Immature natural killer cell (primary cell): ENCODE results near the gene JAK1. TPM values are rescaled to one million over a fixed set of nuclear protein-coding genes. Genes with fewer than 3 reads are reported as not detected.

Experiments used
- DNase-seq, 3 donors: peaks; one replicate each; pipeline ENCODE4 v3.0.0; 2022; ENCODE audit warnings: mixed read lengths in 1 of 3
- H3K27ac Mint-ChIP-seq, 6 donors: one replicate each; pipeline ENCODE4 v1.8.0; 2020; ENCODE audit warnings: mixed read lengths in 6 of 6, mild to moderate bottlenecking in 5 of 6, inconsistent platforms in 4 of 6, moderate library complexity in 3 of 6
- H3K27me3 Mint-ChIP-seq, 3 donors: one replicate each; pipeline ENCODE4 v1.8.0; 2020 to 2021; ENCODE audit warnings: low read depth in 3 of 3, mild to moderate bottlenecking in 3 of 3, mixed read lengths in 3 of 3, moderate library complexity in 3 of 3, inconsistent platforms in 1 of 3
- H3K36me3 Mint-ChIP-seq, 3 donors: one replicate each; pipeline ENCODE4 v1.8.0; 2020; ENCODE audit warnings: mixed read lengths in 3 of 3, inconsistent platforms in 2 of 3, mild to moderate bottlenecking in 2 of 3
- H3K4me1 Mint-ChIP-seq, 2 donors: one replicate each; pipeline ENCODE4 v1.8.0; 2020; ENCODE audit warnings: inconsistent platforms in 2 of 2, mild to moderate bottlenecking in 2 of 2, mixed read lengths in 2 of 2, moderate library complexity in 1 of 2
- H3K4me3 Mint-ChIP-seq, 5 donors: one replicate each; pipeline ENCODE4 v1.8.0; 2020; ENCODE audit warnings: mild to moderate bottlenecking in 5 of 5, mixed read lengths in 5 of 5, inconsistent platforms in 3 of 5, moderate library complexity in 3 of 5
- H3K9me3 Mint-ChIP-seq, 6 donors: one replicate each; pipeline ENCODE4 v1.8.0; 2020; ENCODE audit warnings: mild to moderate bottlenecking in 6 of 6, mixed read lengths in 6 of 6, inconsistent platforms in 4 of 6, moderate library complexity in 3 of 6
- polyA plus RNA-seq, 3 donors: library from polyadenylated mRNA; unstranded; fragments of 300-500 nt; fragmentation: Illumina TruSeq; gene quantifications; one replicate each; pipeline ENCODE4 v1.2.3, GENCODE V29; 2021

Gene JAK1
- polyA plus RNA-seq, 3 donors from 2014 or later, result 265 to 734 (median 416) TPM

DNA sequence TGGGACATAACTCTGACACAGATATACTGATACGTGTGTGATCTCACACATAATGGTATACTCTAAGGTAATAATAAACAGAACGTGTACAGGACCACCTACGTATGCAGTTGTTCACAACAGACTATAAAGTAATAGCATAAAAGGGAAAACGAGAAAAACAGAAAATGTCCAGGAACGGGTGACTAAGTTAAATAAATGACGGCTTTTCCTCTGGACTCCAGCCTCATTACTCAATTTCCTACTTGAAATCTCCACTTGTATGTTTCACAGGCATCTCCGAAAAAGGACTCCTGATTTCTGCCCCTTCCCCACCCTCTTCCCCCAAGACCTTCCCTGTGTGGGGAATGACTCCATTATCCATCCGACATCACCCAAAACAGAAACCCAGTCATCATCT is 95.1 kb downstream of the JAK1 start:
- peak overlapping the region; percentile 48 to 89 (median 71) for H3K27ac Mint-ChIP-seq
- H3K9me3 Mint-ChIP-seq, result no peaks in the 10 kb centered on the region
- peaks cover 4 to 25% (median 20%) of the 10 kb centered on the region in 3 donors for H3K27me3 Mint-ChIP-seq
- peaks cover 90 to 100% of the 10 kb centered on the region in 2 donors for H3K4me1 Mint-ChIP-seq
- DNase-seq, result no peak
- peaks cover 63 to 87% (median 67%) of the 10 kb centered on the region in 3 donors for H3K36me3 Mint-ChIP-seq
- no peak overlapping the region for H3K4me3 Mint-ChIP-seq

DNA sequence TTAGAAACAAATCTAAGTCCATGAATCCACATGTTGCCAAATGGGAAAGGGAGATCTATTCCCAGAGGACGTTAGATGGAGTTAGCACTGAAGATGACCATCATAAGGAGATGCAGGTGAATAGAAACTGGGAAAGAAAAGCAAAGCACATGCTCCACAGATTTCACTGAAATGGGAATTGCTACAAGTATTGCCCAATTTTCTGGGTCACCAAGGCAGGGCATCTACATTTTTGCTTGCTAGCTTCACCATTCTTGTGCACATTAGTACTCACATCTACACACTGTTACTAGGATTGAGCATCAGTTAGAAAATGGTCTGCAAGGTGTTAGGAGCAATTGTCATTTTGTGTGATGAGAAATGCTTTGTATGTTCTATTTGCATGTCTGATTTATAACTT is 99.1 kb downstream of the JAK1 start:
- no peak overlapping the region for H3K4me3 Mint-ChIP-seq
- peak overlapping the region; percentile 22 to 86 (median 78) for H3K27ac Mint-ChIP-seq
- H3K4me1 Mint-ChIP-seq, result peaks cover 89 to 100% of the 10 kb centered on the region in 2 donors
- H3K36me3 Mint-ChIP-seq, result peaks cover 57 to 84% (median 65%) of the 10 kb centered on the region in 3 donors
- DNase-seq, result no peak
- H3K9me3 Mint-ChIP-seq, result no peaks in the 10 kb centered on the region
- peaks cover 4 to 27% (median 13%) of the 10 kb centered on the region in 3 donors for H3K27me3 Mint-ChIP-seq

DNA sequence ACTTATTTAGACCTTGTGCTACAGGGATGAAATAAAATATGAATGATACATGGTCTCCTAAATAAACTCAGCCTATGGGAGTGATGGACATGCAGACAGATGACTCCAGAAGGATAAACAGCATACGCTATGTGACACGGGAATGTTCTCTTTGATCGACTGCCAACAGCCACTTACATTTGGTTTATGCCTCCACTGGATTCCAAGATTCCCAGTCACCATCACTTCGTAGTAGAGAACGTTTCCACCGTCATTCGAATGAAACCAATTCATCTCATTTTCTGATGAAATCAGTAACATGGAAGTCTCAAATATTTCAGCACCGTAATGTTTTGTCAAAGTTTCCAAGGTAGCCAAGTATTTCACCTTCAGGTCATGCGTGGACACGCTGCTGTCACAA is 99.7 kb downstream of the JAK1 start:
- Mint-ChIP-seq H3K27ac (peak overlapping the region; percentile 19 to 98 (median 74)), H3K4me3 (peak overlapping the region in 1 of 5 donors; percentile 7), H3K36me3 (peaks cover 54 to 82% (median 64%) of the 10 kb centered on the region in 3 donors), H3K27me3 (peaks cover 2 to 28% (median 15%) of the 10 kb centered on the region in 3 donors), H3K4me1 (peaks cover 89 to 100% of the 10 kb centered on the region in 2 donors), H3K9me3 (no peaks in the 10 kb centered on the region)
- no peak for DNase-seq

DNA sequence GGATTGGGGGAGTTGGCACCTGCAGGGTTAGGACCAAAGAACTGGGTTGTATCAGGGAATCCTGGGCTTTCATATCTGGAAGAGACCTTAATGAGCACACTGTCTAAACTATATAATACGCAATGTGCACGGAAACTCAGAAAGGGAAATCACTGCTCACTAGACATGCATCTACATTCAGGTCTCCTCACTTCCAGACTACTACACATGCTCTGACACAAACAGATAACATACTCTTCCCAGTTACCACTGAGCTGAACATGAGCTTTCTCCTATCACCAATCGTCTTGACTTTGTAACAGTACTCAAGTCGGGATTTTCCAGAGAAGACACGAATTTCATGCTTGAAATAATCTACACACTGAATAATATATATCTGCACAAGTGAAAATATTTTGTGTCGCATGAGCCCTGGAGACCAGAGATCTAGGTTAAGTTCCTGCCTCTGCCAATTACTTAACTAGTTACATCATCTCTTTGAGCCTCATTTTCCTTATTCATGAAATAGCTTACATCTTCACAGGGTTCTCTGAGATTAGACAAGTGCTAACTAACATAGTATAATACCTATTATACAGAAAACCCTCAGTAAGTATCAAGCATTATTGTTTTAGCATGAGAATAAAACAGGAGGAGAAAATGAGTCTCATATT is 101.1 kb downstream of the JAK1 start:
- H3K4me3 Mint-ChIP-seq, result peak overlapping the region; percentile 61 to 82 (median 71)
- peaks cover 2 to 30% (median 17%) of the 10 kb centered on the region in 3 donors for H3K27me3 Mint-ChIP-seq
- DNase-seq, result no peak
- peaks cover 88 to 98% of the 10 kb centered on the region in 2 donors for H3K4me1 Mint-ChIP-seq
- H3K9me3 Mint-ChIP-seq, result no peaks in the 10 kb centered on the region
- H3K27ac Mint-ChIP-seq, result peak overlapping the region; percentile 95 to 98 (median 97)
- peaks cover 59 to 78% (median 60%) of the 10 kb centered on the region in 3 donors for H3K36me3 Mint-ChIP-seq

DNA sequence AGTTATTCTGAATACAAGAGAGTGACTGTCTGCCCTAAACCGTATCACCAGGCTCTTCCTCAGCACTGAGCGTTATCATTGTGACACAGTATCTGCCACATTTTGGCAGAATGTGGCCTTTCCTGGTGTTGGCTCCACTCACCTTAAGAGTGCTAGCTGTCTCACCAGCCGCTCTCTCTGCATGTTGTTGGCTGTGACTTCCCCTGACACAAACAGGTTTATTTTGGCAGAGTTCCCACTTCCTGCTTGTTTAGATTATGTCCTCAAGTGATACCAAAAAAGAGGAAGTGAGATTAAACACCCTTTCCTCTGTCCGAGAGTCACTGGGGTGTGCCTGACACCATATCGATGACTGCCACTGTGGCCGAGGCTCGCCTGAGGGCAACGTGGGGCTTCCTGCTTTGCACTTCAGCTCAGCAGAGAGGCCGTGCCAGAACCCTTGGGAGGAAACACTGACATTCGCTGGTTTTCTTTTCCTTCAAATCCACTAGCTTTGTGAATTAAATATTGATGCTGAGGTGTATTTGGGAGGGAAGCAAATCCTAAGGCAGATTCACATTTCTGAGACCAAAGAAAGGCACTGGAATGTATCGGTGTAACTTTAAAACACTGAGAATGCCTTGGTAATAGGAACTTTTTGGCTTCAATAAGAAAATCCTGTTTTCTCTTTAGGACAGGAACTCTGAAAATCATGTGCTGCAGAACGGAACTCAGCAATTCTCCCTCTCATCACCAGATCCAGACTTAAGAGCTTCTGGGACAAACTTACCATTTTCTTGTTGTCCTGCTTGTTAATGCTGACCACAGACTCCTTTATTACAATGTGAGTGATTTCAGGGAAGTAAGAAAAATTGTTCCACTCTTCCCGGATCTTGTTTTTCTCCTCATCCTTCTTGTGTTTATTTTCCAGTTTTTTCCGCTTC is 102.1 kb downstream of the JAK1 start:
- Mint-ChIP-seq H3K27ac (peak overlapping the region; percentile 95 to 98 (median 97)), H3K9me3 (no peaks in the 10 kb centered on the region), H3K4me1 (peaks cover 87 to 97% of the 10 kb centered on the region in 2 donors), H3K27me3 (peaks cover 2 to 26% (median 20%) of the 10 kb centered on the region in 3 donors), H3K4me3 (peak overlapping the region; percentile 61 to 82 (median 71)), H3K36me3 (peaks cover 62 to 77% (median 65%) of the 10 kb centered on the region in 3 donors)
- peak; percentile 92 to 93 (median 92) for DNase-seq

DNA sequence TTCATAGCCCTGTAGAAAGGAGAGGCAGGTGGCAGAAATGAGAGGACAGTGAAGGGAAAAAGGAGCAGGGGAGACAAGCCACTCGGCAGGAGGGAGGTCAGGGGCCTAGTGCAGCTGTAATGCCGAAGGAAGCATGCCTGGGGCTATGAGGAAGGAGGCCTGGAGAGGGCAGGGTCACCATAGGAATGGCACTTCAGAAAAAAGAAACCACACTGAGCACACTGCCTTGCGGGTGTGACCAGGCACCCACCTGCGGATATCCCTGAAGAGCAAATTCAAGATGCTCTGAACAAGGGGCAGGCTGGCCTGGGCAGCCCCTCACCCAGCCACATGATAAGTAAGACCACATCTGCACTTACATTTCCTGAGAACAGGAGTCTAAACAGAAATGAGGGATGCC is 104.7 kb downstream of the JAK1 start:
- peaks cover 83 to 97% of the 10 kb centered on the region in 2 donors for H3K4me1 Mint-ChIP-seq
- peaks cover 0 to 1% (median 0%) of the 10 kb centered on the region in 6 donors for H3K9me3 Mint-ChIP-seq
- H3K36me3 Mint-ChIP-seq, result peaks cover 59 to 78% (median 60%) of the 10 kb centered on the region in 3 donors
- H3K27ac Mint-ChIP-seq, result peak overlapping the region; percentile 85 to 98 (median 92)
- peak; percentile 61 to 70 (median 66) for DNase-seq
- H3K27me3 Mint-ChIP-seq, result peaks cover 2 to 32% (median 20%) of the 10 kb centered on the region in 3 donors
- peak overlapping the region; percentile 42 to 74 (median 54) for H3K4me3 Mint-ChIP-seq

DNA sequence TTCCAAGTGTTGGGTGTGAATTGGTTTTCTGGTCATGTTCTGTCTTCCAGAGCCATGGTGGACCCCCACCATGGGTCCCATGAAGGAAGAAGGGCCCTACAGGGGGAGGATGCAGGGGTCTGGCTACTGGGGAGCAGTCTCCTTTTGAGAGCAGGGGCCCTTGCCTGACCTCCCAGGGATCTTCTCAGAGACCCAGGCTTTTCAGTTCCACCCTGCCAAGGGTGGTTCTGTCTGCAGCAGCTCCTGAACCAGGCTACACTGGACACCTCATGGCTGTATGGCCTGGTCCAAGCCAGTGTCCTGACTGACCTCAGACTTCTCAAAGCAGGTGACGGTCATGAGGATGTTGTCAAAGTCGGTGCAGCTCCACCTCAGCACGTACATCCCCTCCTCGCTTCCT is 109.0 kb downstream of the JAK1 start:
- Mint-ChIP-seq H3K36me3 (peaks cover 42 to 81% (median 60%) of the 10 kb centered on the region in 3 donors), H3K4me1 (peaks cover 54 to 72% of the 10 kb centered on the region in 2 donors), H3K27ac (peak overlapping the region in 5 of 6 donors; percentile 17 to 88 (median 79)), H3K4me3 (no peak overlapping the region), H3K27me3 (peaks cover 2 to 30% (median 15%) of the 10 kb centered on the region in 3 donors), H3K9me3 (peaks cover 0 to 1% (median 0%) of the 10 kb centered on the region in 6 donors)
- DNase-seq, result no peak

DNA sequence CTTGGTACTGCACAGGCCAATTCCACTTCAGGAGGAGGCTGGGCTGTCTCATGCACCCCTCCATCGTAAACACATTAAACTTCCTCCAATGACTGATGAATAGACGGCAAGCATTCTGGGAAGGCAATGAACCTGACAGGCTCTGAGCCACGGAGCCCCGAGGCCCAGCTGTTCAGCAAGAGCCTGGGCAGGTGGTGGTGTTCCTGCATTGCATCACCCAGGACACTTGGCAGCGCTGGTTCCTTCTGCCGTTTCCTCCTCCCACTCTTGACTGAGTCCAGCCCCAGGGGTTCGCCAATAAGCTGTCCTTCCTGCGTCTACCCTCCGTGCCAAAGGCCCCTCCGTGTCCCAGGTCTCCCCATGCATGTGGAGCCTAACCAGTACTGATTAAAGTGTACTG is 109.8 kb downstream of the JAK1 start:
- Mint-ChIP-seq H3K27me3 (peaks cover 2 to 29% (median 11%) of the 10 kb centered on the region in 3 donors), H3K9me3 (peaks cover 0 to 1% (median 0%) of the 10 kb centered on the region in 6 donors), H3K4me1 (peaks cover 46 to 72% of the 10 kb centered on the region in 2 donors), H3K4me3 (no peak overlapping the region), H3K36me3 (peaks cover 36 to 83% (median 63%) of the 10 kb centered on the region in 3 donors), H3K27ac (peak overlapping the region in 5 of 6 donors; percentile 67 to 82 (median 70))
- DNase-seq, result no peak

DNA sequence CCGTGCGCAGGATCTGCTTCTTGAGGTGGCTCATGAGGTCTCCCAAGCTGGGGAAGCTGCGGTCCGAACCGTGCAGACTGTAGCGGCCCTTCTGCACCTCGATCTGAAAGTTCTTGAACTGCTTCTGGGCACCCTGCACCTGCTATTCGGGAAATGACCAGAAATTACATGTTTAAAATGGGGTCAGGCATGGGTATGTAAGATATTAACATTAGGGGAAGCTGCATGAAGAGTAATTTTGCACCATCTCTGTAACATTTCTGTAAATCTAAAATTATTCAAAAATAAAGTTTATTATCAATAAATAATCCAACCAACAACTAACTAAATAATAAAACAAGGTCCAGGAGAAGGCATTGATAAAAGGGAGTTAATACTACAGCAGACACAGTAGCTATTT is 110.8 kb downstream of the JAK1 start:
- DNase-seq, result no peak
- Mint-ChIP-seq H3K27me3 (peaks cover 4 to 29% (median 7%) of the 10 kb centered on the region in 3 donors), H3K27ac (peak overlapping the region in 2 of 6 donors; percentile 18 to 39), H3K4me3 (no peak overlapping the region), H3K4me1 (peaks cover 36 to 72% of the 10 kb centered on the region in 2 donors), H3K36me3 (peaks cover 37 to 81% (median 57%) of the 10 kb centered on the region in 3 donors), H3K9me3 (peaks cover 0 to 1% (median 0%) of the 10 kb centered on the region in 6 donors)

DNA sequence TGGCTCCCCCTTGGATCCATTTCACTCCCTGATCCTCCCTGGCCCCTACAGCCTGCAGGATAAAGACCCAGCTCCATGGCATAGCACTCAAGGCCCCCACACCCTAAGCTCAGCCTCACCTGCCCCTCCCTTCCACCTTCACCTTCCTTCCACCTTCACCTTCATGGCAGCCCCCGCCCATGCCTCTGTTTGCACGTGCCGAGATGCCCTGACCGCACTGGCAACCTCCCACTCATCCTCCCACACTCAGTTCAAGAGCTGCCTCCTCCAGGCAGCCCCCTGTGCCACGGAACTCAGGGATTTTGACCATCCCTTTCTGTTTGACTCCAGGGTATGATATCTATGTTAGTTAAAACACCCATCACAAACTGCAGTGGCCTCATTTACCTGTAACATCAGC is 111.7 kb downstream of the JAK1 start:
- H3K27me3 Mint-ChIP-seq, result peaks cover 8 to 34% (median 11%) of the 10 kb centered on the region in 3 donors
- H3K4me3 Mint-ChIP-seq, result no peak overlapping the region
- H3K27ac Mint-ChIP-seq, result peak overlapping the region; percentile 21 to 83 (median 61)
- H3K9me3 Mint-ChIP-seq, result peaks cover 0 to 1% (median 0%) of the 10 kb centered on the region in 6 donors
- peaks cover 34 to 84% (median 55%) of the 10 kb centered on the region in 3 donors for H3K36me3 Mint-ChIP-seq
- H3K4me1 Mint-ChIP-seq, result peaks cover 29 to 69% of the 10 kb centered on the region in 2 donors
- DNase-seq, result no peak

DNA sequence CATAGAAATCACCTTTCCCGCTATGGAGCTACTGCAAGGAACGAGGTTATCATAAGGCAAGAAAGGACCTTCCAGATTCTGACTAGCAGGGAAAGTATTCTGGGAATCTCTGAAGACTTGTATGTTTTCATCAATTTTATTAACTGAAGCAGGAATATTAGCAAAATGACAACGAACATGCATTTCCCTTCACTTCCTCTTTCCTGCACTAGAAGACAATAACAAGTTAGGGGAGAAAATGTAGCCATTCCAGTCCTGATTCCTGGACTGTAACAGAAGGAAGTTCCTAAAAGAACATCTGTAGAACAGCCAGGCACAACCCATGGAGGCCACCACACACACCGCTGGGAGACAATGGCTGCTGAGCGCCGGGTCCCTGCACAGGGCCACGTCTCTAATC is 114.7 kb downstream of the JAK1 start:
- peak overlapping the region; percentile 37 to 74 (median 66) for H3K27ac Mint-ChIP-seq
- peaks cover 8 to 43% of the 10 kb centered on the region in 2 donors for H3K4me1 Mint-ChIP-seq
- H3K27me3 Mint-ChIP-seq, result peaks cover 15 to 43% (median 24%) of the 10 kb centered on the region in 3 donors
- no peaks in the 10 kb centered on the region for H3K9me3 Mint-ChIP-seq
- no peak overlapping the region for H3K4me3 Mint-ChIP-seq
- H3K36me3 Mint-ChIP-seq, result peaks cover 10 to 79% (median 35%) of the 10 kb centered on the region in 3 donors
- DNase-seq, result no peak

DNA sequence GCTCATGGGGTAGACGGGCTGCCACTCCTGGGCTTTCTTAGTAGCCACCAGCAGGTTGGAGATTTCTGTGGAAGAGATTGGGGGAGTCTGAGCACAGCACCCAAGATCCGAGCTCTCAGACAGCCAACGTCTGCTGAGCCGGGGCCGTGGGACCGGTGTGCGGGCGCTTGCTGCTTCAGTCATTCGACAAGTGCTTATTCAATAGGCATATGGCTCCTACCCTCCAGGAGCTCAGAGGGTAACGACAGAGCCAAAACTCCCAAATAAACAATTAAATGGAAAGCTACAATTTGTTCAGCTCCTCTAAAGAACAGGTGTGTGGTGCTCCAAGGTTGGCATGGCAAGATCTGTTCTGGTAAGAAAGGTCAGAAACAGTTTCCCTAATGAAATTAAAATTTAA is 115.5 kb downstream of the JAK1 start:
- H3K9me3 Mint-ChIP-seq, result no peaks in the 10 kb centered on the region

DNA sequence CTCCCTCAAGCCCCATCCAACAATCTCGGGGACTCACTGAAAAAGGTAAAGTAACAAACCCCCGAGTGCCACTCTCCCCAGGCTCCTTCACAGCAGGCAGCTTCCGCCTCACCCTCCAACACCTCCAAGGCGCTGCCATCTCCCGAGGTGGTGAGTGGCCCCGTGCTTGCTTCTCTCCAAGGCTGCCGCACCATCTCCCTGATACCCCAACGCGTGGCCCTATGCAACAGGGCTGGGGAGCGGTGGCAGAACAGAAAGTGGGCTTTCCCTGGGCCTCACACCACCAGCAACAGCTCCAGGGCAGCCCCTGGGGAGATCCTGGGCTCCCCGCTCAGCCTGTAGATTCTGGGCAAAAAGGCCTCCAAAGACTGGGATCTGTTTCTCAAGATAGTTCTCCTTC is 116.4 kb downstream of the JAK1 start:
- peaks cover 10 to 84% (median 32%) of the 10 kb centered on the region in 3 donors for H3K36me3 Mint-ChIP-seq
- H3K4me1 Mint-ChIP-seq, result peaks cover 5 to 38% of the 10 kb centered on the region in 2 donors
- no peak for DNase-seq
- H3K9me3 Mint-ChIP-seq, result no peaks in the 10 kb centered on the region
- no peak overlapping the region for H3K4me3 Mint-ChIP-seq
- peaks cover 19 to 46% (median 30%) of the 10 kb centered on the region in 3 donors for H3K27me3 Mint-ChIP-seq
- peak overlapping the region; percentile 24 to 87 (median 68) for H3K27ac Mint-ChIP-seq

More for the DNA sequence above, 115.5 kb downstream of the JAK1 start:
- Mint-ChIP-seq H3K27ac (peak overlapping the region in 5 of 6 donors; percentile 51 to 87 (median 73)), H3K4me3 (no peak overlapping the region), H3K4me1 (peaks cover 5 to 37% of the 10 kb centered on the region in 2 donors), H3K36me3 (peaks cover 14 to 82% (median 37%) of the 10 kb centered on the region in 3 donors), H3K27me3 (peaks cover 19 to 47% (median 28%) of the 10 kb centered on the region in 3 donors)
- DNase-seq, result no peak
